Calu3 (cell line): ENCODE results near the gene ADPRHL1. TPM values are rescaled to one million over a fixed set of nuclear protein-coding genes. Genes with fewer than 3 reads are reported as not detected.

Experiments used
- BruUV-seq: library from RNA; stranded (reverse); fragments of 400-500 nt; replicated peaks from 2 replicates; lab custom pipeline; 2021; lab: Mats Ljungman, UMichigan
- CTCF ChIA-PET: fragments of 300-600 bp; sonication (Branson Sonifier 250); formaldehyde crosslinking; loops from one replicate; lab custom pipeline; 2022; ENCODE audit warnings: antibody characterized with exemption; lab: Charles Lee
- DNase-seq: peaks from one replicate; pipeline ENCODE4 v3.0.0; 2022
- H3K27ac Mint-ChIP-seq: one replicate; pipeline ENCODE4 v1.8.0; 2022; ENCODE audit warnings: mixed read lengths; ENCODE audit not compliant: unreplicated experiment
- H3K27me3 Mint-ChIP-seq: one replicate; pipeline ENCODE4 v1.8.0; 2022; ENCODE audit warnings: mixed read lengths; ENCODE audit not compliant: unreplicated experiment
- H3K36me3 Mint-ChIP-seq: one replicate; pipeline ENCODE4 v1.8.0; 2022; ENCODE audit warnings: mild to moderate bottlenecking, moderate library complexity, mixed read lengths; ENCODE audit not compliant: insufficient read depth, unreplicated experiment
- H3K4me1 Mint-ChIP-seq: one replicate; pipeline ENCODE4 v1.8.0; 2022; ENCODE audit warnings: mild to moderate bottlenecking, low read depth, mixed read lengths; ENCODE audit not compliant: unreplicated experiment
- H3K4me3 Mint-ChIP-seq: one replicate; pipeline ENCODE4 v1.8.0; 2022; ENCODE audit warnings: mild to moderate bottlenecking, low read depth, moderate library complexity, mixed read lengths; ENCODE audit not compliant: unreplicated experiment
- H3K9me3 Mint-ChIP-seq: one replicate; pipeline ENCODE4 v1.8.0; 2022; ENCODE audit warnings: low read depth, mixed read lengths; ENCODE audit not compliant: unreplicated experiment
- CTCF ChIP-seq: fragments of 200-600 bp; IDR thresholded peaks from one replicate; pipeline ENCODE4 v1.8.0; 2022; ENCODE audit warnings: antibody characterized with exemption; ENCODE audit not compliant: unreplicated experiment
- intact Hi-C: fragments of 100-400 bp; cut with micrococcal nuclease; formaldehyde crosslinking; loops from one replicate; pipeline ENCODE4 v1.10.0; 2022; ENCODE audit not compliant: unreplicated experiment
- total RNA-seq: library from RNA; stranded (reverse); gene quantifications from 2 replicates; pipeline ENCODE4 v1.2.3, GENCODE V29; 2022

Gene ADPRHL1
- total RNA-seq, 1 experiment from 2014 or later = 2.0 TPM

DNA sequence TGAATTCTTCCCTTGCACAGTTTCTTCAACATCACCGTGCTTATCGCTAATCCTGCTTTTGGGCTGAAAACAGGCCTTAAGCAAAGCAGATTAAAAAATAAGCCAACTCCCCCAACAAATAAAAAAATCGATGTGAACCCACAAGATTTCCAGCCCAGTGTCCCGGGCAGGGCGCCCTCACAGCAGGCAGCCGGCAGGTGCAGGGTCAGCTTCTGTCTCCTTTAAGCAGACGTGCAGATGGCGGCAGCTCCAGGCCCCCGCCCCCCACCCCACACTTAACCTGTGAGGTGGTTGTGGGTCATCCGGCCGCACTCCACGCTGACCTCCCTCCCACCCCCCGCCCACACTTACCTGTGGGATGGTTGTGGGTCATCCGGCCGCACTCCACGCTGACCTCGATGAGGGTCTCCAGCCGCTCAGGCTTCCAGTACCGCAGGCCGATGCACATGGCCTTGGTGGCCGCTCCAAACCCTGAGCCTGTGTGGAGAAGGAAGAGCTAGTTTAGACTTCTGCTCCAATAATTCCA, 19.8 kb downstream of the ADPRHL1 start:
- Mint-ChIP-seq H3K27ac (no peak overlapping the region), H3K4me3 (no peak overlapping the region), H3K9me3 (no peaks in the 10 kb centered on the region), H3K36me3 (no peaks in the 10 kb centered on the region), H3K27me3 (no peaks in the 10 kb centered on the region), H3K4me1 (no peaks in the 10 kb centered on the region)
- TF ChIP-seq CTCF = no peak
- CTCF ChIA-PET = no interaction called here
- DNase-seq = no peak
- intact Hi-C loops = no loop called here
- BruUV-seq = no TSS peak

DNA sequence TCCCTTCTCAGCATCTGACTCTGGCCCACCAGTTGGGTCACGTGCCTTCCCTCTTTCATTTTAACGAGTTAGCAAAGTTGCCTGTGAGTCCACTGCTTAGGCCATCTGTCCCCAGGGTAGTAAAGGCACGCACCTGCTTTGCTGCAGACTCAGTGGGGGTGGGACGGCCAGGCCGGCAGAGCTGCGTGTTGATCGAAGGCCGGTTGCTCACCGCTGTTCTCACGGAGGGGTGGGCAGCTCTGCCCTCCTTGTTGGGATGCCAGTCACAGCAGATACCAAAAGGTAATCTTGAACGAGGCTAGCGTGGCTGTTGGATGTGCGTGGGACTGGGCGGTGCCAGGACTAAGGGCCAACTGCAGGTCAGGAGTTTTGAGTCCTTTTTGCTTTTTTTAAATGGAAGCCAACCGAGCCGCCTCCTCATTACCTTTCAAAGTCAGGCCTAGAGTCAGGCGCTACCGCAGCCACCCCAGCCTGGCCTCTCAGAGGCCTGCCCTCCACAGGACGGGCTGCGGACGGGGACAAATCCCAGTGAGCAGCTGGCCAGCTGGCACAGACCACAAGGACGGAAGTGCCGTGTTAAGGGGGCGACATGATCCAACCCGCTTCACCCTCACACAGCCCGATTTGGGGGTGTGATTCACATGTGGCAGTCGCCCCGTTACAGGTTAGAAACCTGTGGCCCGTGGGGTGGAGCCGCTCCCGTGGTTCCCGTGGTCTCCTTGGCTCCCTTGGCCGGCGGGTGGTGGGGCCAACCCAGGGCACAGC, 20.6 kb downstream of the ADPRHL1 start:
- Mint-ChIP-seq H3K4me3 (no peak overlapping the region), H3K9me3 (no peaks in the 10 kb centered on the region), H3K27me3 (no peaks in the 10 kb centered on the region), H3K4me1 (no peaks in the 10 kb centered on the region), H3K36me3 (no peaks in the 10 kb centered on the region), H3K27ac (no peak overlapping the region)
- no peak for TF ChIP-seq CTCF
- no peak for DNase-seq
- intact Hi-C loops = no loop called here
- no TSS peak for BruUV-seq
- CTCF ChIA-PET = no interaction called here

- no TSS peak for BruUV-seq
- intact Hi-C loops = no loop called here
- Mint-ChIP-seq H3K9me3 (no peaks in the 10 kb centered on the region), H3K27me3 (no peaks in the 10 kb centered on the region), H3K4me1 (no peaks in the 10 kb centered on the region), H3K4me3 (no peak overlapping the region), H3K27ac (no peak overlapping the region), H3K36me3 (no peaks in the 10 kb centered on the region)
- CTCF ChIA-PET = no interaction called here
- TF ChIP-seq CTCF = no peak
- no peak for DNase-seq
Measured at GRCh38 chr13:113431171-113431570, 22.1 kb downstream of the ADPRHL1 start.

GRCh38 chr13:113430378-113431110, 22.7 kb downstream of the ADPRHL1 start:
- TF ChIP-seq CTCF = no peak
- Mint-ChIP-seq H3K4me3 (no peak overlapping the region), H3K36me3 (no peaks in the 10 kb centered on the region), H3K27me3 (no peaks in the 10 kb centered on the region), H3K4me1 (no peaks in the 10 kb centered on the region), H3K9me3 (no peaks in the 10 kb centered on the region), H3K27ac (no peak overlapping the region)
- no peak for DNase-seq
- no TSS peak for BruUV-seq
- intact Hi-C loops = no loop called here
- CTCF ChIA-PET = no interaction called here
